Liver (tissue), 9 donors: ENCODE measurements around the gene KRTAP5-3. TPM values are rescaled to one million over a fixed set of nuclear protein-coding genes. Genes with fewer than 3 reads are reported as not detected.

Source experiments
- DNase-seq: peaks from one replicate; pipeline ENCODE4 v3.0.0-alpha.2; 2017; ENCODE audit warnings: low spot score
- H3K27ac ChIP-seq, 2 donors: one replicate each; pipeline ENCODE4 v1.7.0; 2013; ENCODE audit warnings: inconsistent platforms in 2 of 2, low read length in 2 of 2, control low read depth in 1 of 2, low read depth in 1 of 2, mild to moderate bottlenecking in 1 of 2
- H3K27me3 ChIP-seq, 4 donors: one replicate each; pipeline versions ENCODE4 v1.6.1 to v1.7.0; 2013; ENCODE audit warnings: low read length in 3 of 4, inconsistent platforms in 1 of 4, mild to moderate bottlenecking in 1 of 4, moderate library complexity in 1 of 4; ENCODE audit not compliant: control insufficient read depth in 4 of 4, insufficient read depth in 4 of 4
- H3K36me3 ChIP-seq, 4 donors: one replicate each; pipeline versions ENCODE4 v1.6.1 to v1.7.0; 2013; ENCODE audit warnings: low read length in 3 of 4, mild to moderate bottlenecking in 3 of 4, low read depth in 1 of 4, moderate library complexity in 1 of 4; ENCODE audit not compliant: control insufficient read depth in 4 of 4, insufficient read depth in 3 of 4
- H3K4me1 ChIP-seq, 4 donors: one replicate each; pipeline versions ENCODE4 v1.6.1 to v1.7.0; 2013; ENCODE audit warnings: low read length in 3 of 4, mild to moderate bottlenecking in 3 of 4, moderate library complexity in 1 of 4; ENCODE audit not compliant: control insufficient read depth in 4 of 4, insufficient read depth in 4 of 4
- H3K4me3 ChIP-seq, 3 donors: one replicate each; pipeline versions ENCODE4 v1.6.1 to v1.7.0; 2013; ENCODE audit warnings: low read length in 3 of 3, control low read depth in 1 of 3, low read depth in 1 of 3, mild to moderate bottlenecking in 1 of 3
- H3K9ac ChIP-seq, 2 donors: one replicate each; pipeline ENCODE4 v1.7.0; 2013; ENCODE audit warnings: low read length in 2 of 2, mild to moderate bottlenecking in 2 of 2, moderate library complexity in 2 of 2, control low read depth in 1 of 2, low read depth in 1 of 2
- H3K9me3 ChIP-seq, 4 donors: one replicate each; pipeline versions ENCODE4 v1.6.1 to v1.7.0; 2013; ENCODE audit warnings: low read length in 3 of 4; ENCODE audit not compliant: control insufficient read depth in 4 of 4
- EGR1 ChIP-seq, 2 donors: IDR thresholded peaks; 2 replicates each; pipeline ENCODE4 v1.6.1; 2016 to 2018; ENCODE audit warnings: antibody characterized with exemption in 2 of 2, low read depth in 2 of 2
- FOXA1 ChIP-seq: IDR thresholded peaks from 2 replicates; pipeline ENCODE4 v1.6.1; 2016; ENCODE audit warnings: antibody characterized with exemption
- FOXA2 ChIP-seq: IDR thresholded peaks from 2 replicates; pipeline ENCODE4 v1.6.1; 2016; ENCODE audit warnings: antibody characterized with exemption
- GABPA ChIP-seq, 2 donors: IDR thresholded peaks in 1 of 2; conservative IDR thresholded peaks in 1 of 2; 2 replicates each; pipeline ENCODE4 v1.6.1; 2016; ENCODE audit warnings: antibody characterized with exemption in 2 of 2, mild to moderate bottlenecking in 1 of 2, moderate library complexity in 1 of 2
- HNF4A ChIP-seq, 2 donors: conservative IDR thresholded peaks; 2 replicates each; pipeline ENCODE4 v1.6.1; 2016; ENCODE audit warnings: antibody characterized with exemption in 2 of 2, mild to moderate bottlenecking in 2 of 2
- HNF4G ChIP-seq: IDR thresholded peaks from 2 replicates; pipeline ENCODE4 v1.6.1; 2016; ENCODE audit warnings: antibody characterized with exemption
- JUND ChIP-seq, 2 donors: IDR thresholded peaks; 2 replicates each; pipeline ENCODE4 v1.6.1; 2016; ENCODE audit warnings: antibody characterized with exemption in 2 of 2
- NR2F2 ChIP-seq: IDR thresholded peaks from 2 replicates; pipeline ENCODE4 v1.6.1; 2016; ENCODE audit warnings: antibody characterized with exemption
- RAD21 ChIP-seq, 2 donors: IDR thresholded peaks; 2 replicates each; pipeline ENCODE4 v1.6.1; 2016; ENCODE audit warnings: antibody characterized with exemption in 2 of 2, mild to moderate bottlenecking in 2 of 2
- RXRA ChIP-seq, 2 donors: IDR thresholded peaks; 2 replicates each; pipeline ENCODE4 v1.6.1; 2017 to 2018; ENCODE audit warnings: antibody characterized with exemption in 2 of 2, mild to moderate bottlenecking in 1 of 2
- SP1 ChIP-seq: IDR thresholded peaks from 2 replicates; pipeline ENCODE4 v1.6.1; 2018; ENCODE audit warnings: antibody characterized with exemption, mild to moderate bottlenecking
- TAF1 ChIP-seq: conservative IDR thresholded peaks from 2 replicates; pipeline ENCODE4 v1.6.1; 2016; ENCODE audit warnings: antibody characterized with exemption, mild to moderate bottlenecking
- YY1 ChIP-seq: IDR thresholded peaks from 2 replicates; pipeline ENCODE4 v1.6.1; 2016; ENCODE audit warnings: antibody characterized with exemption, mild to moderate bottlenecking
- WGBS: extraction: QIAGEN DNeasy Blood & Tissue Kit; methylation state at CpG from one replicate; pipeline ENCODE4 v1.1.7; 2013; 5-methylcytosine and 5-hydroxymethylcytosine counted together
- polyA plus RNA-seq, 2 donors: library from polyadenylated mRNA; stranded (reverse) in 1 of 2; unstranded in 1 of 2; fragments of 200-250 nt in 1 of 2; fragments of >200 nt in 1 of 2; fragmentation: Nextera tagmentation in 1 of 2; extraction: Ambion mirVana in 1 of 2; gene quantifications; one replicate each; pipeline versions ENCODE4 v1.2.1 to v1.2.3, GENCODE V29; 2013 to 2015
- total RNA-seq, 2 donors: library from RNA; depleted of rRNA; stranded (reverse); fragments of >200 nt; gene quantifications; one replicate each; pipeline ENCODE4 v1.2.3, GENCODE V29; 2014
- TF ChIP-seq, protein P1 (sequence below): IDR thresholded peaks from 2 replicates; pipeline ENCODE4 v1.6.1; 2016; ENCODE audit warnings: antibody characterized with exemption, mild to moderate bottlenecking
- TF ChIP-seq, protein P2 (sequence below): fragments of 150-350 bp; IDR thresholded peaks from 2 replicates; pipeline ENCODE4 v1.5.1; 2017; ENCODE audit warnings: improper control_type of control experiment, low read depth, low read length; ENCODE audit not compliant: missing input control
- TF ChIP-seq, protein P3 (sequence below): IDR thresholded peaks from 2 replicates; pipeline ENCODE4 v1.6.1; 2016; ENCODE audit warnings: antibody characterized with exemption
- TF ChIP-seq, protein P4 (sequence below): IDR thresholded peaks from 2 replicates; pipeline ENCODE4 v1.6.1; 2016; ENCODE audit warnings: antibody characterized with exemption
- donor health status: healthy.
- donor health status: healthy.
- donor health status: healthy.
- donor health status: healthy.
- donor health status: healthy.

The KRTAP5-3 gene
- total and polyA plus RNA-seq, 4 donors: not detected

DNA sequence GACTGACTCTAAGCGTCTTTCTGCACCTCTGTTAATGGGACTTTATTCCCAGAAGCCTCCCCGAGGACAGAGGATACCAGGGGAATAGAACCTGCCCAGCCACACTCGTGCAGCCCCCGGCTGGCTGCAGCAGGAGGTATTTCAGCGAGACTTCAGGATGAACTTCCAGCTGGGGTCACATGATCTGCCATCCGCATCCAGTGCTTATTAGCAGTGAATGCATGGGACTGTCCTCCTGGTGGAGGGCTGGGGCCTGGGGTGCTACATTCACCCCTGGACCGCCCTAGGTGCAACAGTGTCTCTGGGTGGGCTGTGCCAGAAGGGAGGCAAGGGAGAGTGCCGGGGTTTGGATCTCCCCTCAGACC, 37.8 kb downstream of the KRTAP5-3 start:
- Histone ChIP-seq H3K9me3 (no peaks in the 10 kb centered on the region), H3K9ac (no peak overlapping the region), H3K36me3 (no peaks in the 10 kb centered on the region), H3K4me1 (peaks cover 6 to 18% (median 12%) of the 10 kb centered on the region in 4 donors), H3K27me3 (peaks cover 0 to 5% (median 0%) of the 10 kb centered on the region in 4 donors), H3K27ac (no peak overlapping the region), H3K4me3 (no peak overlapping the region)
- WGBS: 87% methylated on average over 8 of the region's 8 CpGs
- TF ChIP-seq FOXA1 (no peak), NR2F2 (no peak), FOXA2 (no peak), RXRA (IDR thresholded peaks at IDR 0.05) (no peak), TAF1 (no peak), RAD21 (IDR thresholded peaks at IDR 0.05) (no peak), JUND (IDR thresholded peaks at IDR 0.05) (no peak), SP1 (no peak), HNF4A (conservative IDR thresholded peaks at IDR 0.05) (no peak), HNF4G (no peak), YY1 (no peak)
- TF ChIP-seq, protein P1, sequence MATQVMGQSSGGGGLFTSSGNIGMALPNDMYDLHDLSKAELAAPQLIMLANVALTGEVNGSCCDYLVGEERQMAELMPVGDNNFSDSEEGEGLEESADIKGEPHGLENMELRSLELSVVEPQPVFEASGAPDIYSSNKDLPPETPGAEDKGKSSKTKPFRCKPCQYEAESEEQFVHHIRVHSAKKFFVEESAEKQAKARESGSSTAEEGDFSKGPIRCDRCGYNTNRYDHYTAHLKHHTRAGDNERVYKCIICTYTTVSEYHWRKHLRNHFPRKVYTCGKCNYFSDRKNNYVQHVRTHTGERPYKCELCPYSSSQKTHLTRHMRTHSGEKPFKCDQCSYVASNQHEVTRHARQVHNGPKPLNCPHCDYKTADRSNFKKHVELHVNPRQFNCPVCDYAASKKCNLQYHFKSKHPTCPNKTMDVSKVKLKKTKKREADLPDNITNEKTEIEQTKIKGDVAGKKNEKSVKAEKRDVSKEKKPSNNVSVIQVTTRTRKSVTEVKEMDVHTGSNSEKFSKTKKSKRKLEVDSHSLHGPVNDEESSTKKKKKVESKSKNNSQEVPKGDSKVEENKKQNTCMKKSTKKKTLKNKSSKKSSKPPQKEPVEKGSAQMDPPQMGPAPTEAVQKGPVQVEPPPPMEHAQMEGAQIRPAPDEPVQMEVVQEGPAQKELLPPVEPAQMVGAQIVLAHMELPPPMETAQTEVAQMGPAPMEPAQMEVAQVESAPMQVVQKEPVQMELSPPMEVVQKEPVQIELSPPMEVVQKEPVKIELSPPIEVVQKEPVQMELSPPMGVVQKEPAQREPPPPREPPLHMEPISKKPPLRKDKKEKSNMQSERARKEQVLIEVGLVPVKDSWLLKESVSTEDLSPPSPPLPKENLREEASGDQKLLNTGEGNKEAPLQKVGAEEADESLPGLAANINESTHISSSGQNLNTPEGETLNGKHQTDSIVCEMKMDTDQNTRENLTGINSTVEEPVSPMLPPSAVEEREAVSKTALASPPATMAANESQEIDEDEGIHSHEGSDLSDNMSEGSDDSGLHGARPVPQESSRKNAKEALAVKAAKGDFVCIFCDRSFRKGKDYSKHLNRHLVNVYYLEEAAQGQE: no peak
- TF ChIP-seq, protein P2, sequence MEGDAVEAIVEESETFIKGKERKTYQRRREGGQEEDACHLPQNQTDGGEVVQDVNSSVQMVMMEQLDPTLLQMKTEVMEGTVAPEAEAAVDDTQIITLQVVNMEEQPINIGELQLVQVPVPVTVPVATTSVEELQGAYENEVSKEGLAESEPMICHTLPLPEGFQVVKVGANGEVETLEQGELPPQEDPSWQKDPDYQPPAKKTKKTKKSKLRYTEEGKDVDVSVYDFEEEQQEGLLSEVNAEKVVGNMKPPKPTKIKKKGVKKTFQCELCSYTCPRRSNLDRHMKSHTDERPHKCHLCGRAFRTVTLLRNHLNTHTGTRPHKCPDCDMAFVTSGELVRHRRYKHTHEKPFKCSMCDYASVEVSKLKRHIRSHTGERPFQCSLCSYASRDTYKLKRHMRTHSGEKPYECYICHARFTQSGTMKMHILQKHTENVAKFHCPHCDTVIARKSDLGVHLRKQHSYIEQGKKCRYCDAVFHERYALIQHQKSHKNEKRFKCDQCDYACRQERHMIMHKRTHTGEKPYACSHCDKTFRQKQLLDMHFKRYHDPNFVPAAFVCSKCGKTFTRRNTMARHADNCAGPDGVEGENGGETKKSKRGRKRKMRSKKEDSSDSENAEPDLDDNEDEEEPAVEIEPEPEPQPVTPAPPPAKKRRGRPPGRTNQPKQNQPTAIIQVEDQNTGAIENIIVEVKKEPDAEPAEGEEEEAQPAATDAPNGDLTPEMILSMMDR: no peak
- DNase-seq: no peak

DNA sequence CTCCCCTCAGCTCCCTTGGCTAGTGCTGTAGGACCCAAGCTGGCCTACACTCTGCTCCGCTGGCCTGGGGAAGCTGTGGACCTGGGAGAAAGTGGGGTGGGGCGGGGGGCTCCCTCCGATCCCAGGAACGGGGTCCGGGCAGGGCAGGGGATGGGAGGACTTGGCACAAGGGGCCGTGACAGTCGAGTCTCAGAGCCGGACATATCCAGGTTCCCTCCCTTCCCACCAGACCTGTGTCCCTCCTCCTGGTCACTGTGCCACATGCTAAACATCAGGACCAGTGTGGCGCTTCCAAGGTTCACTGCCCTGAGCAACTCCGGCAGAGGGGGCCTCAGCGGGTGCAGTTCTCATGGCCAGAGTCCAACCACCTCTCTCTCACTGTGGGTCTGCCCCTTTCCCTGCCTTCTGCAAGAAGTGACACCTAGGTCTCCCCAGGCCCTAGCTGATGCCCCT, 38.2 kb downstream of the KRTAP5-3 start:
- no peak overlapping the region for H3K27ac ChIP-seq
- peaks cover 0 to 5% (median 0%) of the 10 kb centered on the region in 4 donors for H3K27me3 ChIP-seq
- H3K9me3 ChIP-seq: no peaks in the 10 kb centered on the region
- WGBS: 71% methylated on average over 11 of the region's 11 CpGs
- H3K4me3 ChIP-seq: no peak overlapping the region
- H3K36me3 ChIP-seq: no peaks in the 10 kb centered on the region
- TF ChIP-seq, protein P2: no peak
- no peak for TF ChIP-seq JUND (IDR thresholded peaks at IDR 0.05)
- TF ChIP-seq, protein P3, sequence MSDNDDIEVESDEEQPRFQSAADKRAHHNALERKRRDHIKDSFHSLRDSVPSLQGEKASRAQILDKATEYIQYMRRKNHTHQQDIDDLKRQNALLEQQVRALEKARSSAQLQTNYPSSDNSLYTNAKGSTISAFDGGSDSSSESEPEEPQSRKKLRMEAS: no peak
- TF ChIP-seq FOXA1: no peak
- TF ChIP-seq GABPA (IDR thresholded peaks at IDR 0.05 in 1 of 2, conservative IDR thresholded peaks at IDR 0.05 in 1 of 2): no peak
- TF ChIP-seq, protein P4, sequence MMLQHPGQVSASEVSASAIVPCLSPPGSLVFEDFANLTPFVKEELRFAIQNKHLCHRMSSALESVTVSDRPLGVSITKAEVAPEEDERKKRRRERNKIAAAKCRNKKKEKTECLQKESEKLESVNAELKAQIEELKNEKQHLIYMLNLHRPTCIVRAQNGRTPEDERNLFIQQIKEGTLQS: no peak
- no peak for TF ChIP-seq RAD21 (IDR thresholded peaks at IDR 0.05)
- no peak for TF ChIP-seq YY1
- TF ChIP-seq FOXA2: no peak
- TF ChIP-seq, protein P1: no peak
- no peak for TF ChIP-seq EGR1 (IDR thresholded peaks at IDR 0.05; ENCODE audit: low read depth in 2 of 2)
- peaks cover 6 to 18% (median 12%) of the 10 kb centered on the region in 4 donors for H3K4me1 ChIP-seq
- H3K9ac ChIP-seq: no peak overlapping the region
- DNase-seq: no peak
